Measurements from ENCODE around the gene ZSWIM5.
A peak's percentile ranks its signal among the peaks of the same experiment; 100 is the strongest.
"Not testable (repeated sequence)": the region's sequence is repeated elsewhere in the genome, so short reads cannot be mapped to it uniquely, and the experiment has no call there.

ZSWIM5 gene

DNA sequence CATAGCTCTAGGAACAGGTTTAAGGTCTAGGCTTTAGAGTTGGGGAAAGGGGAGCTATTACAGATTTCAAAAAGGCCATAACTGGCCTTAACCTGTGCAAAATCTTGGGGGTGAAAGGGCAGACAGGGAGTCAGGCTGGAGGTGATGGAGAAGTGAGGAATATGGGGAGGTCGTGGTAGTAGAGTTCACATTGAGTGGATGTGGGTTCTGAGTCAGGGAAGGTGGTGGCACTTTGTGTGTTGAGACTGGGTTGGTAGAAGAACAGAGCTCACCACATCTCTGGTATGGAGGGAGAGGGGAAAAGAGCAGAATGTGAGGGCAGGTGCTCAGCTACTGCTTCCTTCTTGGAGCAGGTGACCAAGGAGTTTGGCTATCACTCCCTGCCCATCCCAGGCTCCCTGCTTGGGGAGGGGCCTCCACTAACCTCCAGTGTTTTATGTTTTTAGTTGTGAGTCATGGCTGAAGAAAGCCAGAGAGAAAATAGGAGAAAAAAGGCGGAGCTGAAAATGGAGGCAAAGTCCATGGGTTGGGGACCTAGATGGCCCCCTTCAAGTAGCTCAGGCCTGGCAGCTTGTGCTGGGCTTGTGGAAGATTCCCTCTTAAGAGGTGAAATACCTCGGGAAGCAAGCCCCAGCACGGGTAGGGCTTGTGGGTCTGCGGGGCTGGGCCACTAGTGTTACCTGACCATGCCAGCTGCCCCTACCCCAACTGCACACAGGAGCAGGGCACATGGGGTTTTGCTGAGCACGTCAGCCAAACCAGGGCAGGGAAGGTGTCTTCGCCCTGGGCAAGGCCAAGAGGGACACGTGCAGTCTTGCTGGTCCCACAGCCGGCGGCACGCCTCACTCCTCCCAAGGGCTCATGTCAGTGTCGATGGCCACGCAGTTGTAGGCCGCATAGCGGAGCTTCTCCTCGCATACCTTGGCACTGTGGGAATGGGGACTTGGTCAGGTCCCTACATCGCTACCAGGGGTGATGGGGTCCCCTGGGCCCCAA is 203.5 kb downstream of the ZSWIM5 start:
- DNase-seq: no peak

DNA sequence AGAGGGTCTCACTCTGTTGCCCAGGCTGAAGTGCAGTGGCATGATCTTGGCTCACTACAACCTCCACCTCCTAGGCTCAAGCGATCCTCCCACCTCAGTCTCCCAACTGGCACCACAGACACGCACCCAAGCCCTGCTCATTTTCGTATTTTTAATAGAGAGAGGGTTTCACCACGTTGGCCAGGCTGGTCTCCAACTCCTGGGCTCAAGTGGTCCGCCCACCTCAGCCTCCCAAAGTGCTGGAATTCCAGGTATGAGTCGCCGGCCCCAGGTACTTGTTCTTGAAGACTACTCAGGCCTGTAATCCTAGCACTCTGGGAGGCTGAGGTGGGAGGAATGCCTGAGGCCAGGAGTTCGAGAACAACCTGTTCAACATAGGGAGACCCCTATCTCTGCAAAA is 204.8 kb downstream of the ZSWIM5 start:
- not testable (repeated sequence) for DNase-seq

DNA sequence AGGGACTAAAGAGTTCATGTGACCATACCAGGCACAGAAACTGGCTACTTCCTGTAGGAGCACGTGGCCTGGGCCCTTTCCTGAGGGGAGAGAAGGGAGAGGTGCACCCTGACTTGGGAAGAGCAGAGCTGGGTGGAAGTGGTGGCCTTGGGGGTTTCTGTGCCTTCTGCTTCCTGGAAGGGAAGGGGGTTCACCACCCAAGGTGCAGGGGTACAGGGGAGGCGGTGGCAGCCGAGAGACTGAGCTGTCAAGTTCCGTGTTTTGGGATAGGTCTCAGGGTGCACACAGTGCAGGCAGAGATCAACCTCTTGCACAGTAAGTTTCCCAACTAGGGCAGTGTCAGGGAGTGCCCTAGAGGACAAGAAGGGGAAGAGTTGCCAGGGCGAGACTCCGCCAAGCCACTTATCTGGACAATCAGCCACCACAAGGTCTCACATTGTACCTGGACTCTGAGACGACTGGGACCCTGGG is 205.4 kb downstream of the ZSWIM5 start:
- DNase-seq: no peak

DNA sequence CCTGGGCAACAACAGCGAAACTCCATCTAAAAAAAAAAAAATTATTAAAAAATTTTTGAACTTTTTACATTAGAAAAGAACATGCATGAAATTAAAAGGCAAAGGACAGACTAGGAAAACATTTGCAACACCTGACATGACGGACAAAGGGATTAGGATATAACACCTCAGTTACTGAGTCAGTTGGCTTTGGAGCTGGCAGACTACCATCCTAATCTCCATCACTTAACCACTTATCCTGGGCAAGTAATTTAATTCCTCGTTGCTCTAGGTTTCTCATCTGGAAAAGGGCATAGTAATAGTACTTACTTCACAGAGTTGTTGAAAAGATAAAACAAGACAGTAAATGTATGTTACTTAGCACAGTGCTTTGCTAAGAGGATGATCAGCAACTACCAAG is 207.2 kb downstream of the ZSWIM5 start:
- DNase-seq: no peak

DNA sequence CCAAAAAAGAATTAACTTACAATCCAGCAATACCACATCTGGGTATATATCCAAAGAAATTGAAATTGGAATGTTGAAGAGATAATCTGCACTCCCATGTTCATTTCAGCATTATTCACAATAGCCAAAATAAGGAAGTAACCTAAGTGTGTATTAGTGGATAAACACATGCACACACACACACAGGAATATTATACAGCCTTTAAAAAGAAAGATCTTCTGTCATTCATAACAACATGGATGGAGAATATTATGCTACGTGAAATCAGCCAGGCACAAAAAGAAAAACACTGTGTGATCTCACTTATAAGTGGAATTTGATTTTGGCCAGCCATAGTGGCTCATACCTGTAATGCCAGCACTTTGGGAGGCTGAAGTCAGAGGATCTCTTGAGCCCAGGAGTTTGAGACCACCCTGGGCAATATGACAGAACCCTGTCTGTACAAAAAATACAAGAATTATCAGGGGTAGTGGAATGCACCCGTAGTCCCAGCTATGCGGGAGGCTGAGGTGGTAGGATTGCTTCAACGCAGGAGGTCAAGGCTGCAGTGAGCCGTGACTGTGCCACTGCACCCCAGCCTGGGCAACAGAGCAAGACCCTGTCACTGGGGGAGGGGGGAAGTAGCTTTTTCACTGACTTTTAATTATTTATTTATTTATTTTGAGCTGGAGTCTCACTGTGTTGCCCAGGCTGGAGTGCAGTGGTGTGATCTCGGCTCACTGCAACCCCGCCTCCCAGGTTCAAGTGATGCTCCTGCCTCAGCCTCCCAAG is 210.8 kb downstream of the ZSWIM5 start:
- no peak for DNase-seq

DNA sequence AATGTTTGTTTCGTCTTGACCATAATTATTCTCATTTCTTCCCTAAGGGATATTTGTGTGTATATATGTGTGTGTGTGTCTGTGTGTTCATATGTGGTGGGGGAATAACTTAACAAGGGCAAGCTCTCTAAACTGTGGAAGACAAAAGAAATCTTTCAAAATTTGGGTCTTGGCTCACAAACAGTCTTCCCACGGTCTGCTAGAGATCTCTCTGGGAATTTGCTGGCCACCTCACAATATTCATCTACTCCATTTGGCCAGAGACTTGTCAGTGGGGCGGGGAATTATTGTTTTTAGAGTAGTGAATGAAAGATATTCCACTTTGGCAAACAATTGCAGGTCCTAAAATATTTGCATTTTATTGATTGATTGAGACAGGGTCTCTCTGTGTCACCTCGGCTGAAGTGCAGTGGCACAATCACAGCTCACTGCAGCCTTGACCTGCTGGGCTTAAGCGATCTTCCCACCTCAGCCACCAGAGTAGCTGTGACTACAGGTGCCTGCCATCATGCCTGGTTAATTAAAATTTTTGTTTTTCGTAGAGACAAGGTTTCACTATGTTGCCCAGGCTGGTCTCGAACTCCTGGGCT is 212.0 kb downstream of the ZSWIM5 start:
- no peak for DNase-seq

DNA sequence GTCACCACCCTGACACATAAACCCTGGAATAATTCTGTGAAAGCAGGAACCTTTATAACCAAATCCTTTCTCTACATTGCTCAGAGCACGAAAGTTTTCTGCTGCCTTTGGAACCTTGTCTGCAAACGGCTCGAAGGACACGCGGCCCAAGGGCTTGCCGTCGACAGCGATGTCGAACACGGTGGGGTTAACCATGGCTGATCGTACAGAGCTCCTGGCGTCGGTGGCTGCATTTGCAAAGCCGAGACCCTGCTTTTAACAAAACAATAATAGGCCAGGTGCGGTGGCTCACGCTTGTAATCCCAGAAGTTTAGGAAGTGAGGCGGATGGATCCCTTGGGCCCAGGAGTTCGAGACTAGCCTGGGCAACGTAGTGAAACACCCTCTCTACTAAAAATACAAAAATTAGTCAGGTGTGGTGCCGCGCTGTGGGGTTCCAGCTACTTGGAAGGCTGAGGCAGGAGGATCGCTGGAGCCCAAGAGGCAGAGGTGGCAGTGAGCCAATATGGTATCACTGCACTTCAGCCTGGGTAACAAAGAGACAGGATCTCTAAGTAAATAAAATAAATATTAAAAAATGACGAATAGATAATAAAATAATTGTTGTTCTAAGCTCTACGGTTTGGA is 217.8 kb downstream of the ZSWIM5 start:
- DNase-seq: no peak

DNA sequence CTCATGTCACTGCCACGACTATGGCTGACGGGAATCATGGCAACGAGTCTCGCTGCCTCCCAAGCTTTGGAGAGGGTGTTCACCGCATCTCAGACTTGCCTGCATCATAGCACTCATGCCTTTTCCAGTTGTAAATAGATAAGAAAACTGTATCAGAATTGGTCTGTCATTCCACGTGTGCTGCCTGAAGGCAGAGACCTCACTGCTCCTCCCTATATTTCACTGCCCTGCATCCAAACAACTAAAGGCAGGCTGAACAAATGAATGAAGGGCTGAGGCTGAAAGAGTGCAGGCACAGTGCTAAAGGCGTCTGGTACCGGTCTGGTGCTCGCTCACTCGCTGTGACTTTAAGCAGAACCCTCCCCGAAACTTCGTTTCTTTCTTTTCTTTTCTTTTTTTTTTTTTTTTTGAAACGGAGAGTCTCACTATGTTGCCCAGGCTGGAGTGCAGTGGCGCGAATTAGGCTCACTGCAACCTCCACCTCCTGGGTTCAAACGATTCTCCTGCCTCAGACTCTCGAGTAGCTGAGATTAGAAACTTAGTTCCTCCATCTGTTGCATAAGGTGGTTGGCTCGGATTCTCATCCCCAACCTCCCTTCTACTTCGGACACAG is 220.6 kb downstream of the ZSWIM5 start:
- peak; percentile 18 for DNase-seq

DNA sequence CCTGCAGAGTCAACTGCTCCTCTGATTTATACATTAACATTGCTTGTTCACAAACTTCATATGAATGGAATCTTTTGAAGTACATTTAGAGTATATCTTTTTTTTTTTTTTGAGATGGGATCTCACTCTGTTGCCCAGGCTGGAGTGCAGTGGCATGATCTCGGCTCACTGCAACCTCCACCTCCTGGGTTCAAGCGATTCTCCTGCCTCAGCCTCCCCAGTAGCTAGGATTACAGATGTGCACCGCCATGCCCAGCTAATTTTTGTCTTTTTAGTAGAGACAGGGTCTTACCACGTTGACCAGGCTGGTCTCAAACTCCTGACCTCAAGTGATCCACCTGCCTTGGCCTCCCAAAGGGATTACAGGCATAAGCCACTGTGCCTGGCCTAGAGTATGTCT is 229.0 kb downstream of the ZSWIM5 start:
- not testable (repeated sequence) for DNase-seq

DNA sequence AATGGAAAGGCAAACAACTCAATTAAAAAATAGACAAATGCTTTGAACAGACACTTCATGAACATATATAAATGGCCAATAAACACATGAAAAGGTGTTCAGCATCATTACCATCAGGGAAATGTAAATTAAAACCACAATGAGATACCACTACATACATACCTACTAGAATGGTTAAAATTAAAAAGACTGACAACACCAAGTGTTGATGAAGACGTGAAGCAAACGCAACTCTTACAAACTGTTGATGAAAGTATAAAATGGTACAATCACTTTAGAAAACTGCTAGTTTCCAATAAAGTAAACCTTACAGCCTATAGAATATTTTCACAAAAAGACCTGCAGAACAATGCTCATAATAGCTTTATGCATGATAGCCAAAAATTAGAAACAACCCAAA is 230.2 kb downstream of the ZSWIM5 start:
- no peak for DNase-seq

DNA sequence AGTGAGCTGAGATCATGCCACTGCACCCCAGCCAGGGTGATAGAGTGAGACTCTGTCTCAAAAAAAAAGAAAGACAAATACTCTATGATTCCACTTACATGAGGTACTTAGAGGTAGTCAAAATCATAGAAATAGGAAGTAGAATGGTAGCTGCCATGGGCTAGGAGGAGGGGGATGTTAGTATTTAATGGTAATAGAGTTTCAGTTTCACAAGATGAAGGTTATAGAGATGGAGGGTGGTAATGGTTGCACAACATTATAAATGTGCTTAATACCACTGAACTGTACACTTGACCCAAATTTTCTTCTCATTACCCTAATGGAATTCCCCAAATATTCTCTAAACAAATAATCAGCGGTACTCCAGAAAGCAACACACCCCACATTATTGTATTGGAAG is 232.8 kb downstream of the ZSWIM5 start:
- no peak for DNase-seq

DNA sequence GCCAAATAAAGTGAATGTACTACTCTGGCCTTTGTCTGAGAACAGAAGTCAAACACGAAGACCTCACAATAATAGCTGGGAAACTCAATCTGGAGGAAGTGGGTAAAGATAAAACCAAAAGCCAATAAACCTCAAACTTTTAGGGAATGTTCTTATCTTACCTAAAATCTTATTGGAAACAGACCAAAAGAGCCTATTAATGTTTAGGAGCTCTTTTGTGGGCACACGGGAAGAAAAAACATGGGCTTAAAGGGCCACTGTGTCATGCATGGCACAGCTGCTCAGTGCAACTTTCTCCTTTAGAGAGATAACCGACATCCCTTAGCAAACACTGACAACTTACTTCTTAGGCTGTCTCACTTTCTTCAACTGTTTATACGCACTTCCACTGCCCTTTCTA is 236.1 kb downstream of the ZSWIM5 start:
- DNase-seq: no peak

All from right kidney (tissue), 1 donor.